Measurements from ENCODE around the gene GLS2. TPM values are rescaled to one million over a fixed set of nuclear protein-coding genes. Genes with fewer than 3 reads are reported as not detected.

GLS2 gene
- total and polyA plus RNA-seq, 4 donors: 28.0 to 53.8 (median 47.9) TPM

- no peak for TF ChIP-seq HNF4G (IDR thresholded peaks at IDR 0.05)
- TF ChIP-seq FOXA1 (IDR thresholded peaks at IDR 0.05): no peak
- TF ChIP-seq RAD21 (IDR thresholded peaks at IDR 0.05): no peak
- no peak for TF ChIP-seq EGR1 (IDR thresholded peaks at IDR 0.05; ENCODE audit: low read depth in 2 of 2)
- TF ChIP-seq JUND (IDR thresholded peaks at IDR 0.05): no peak
- 56% methylated on average over 8 of the region's 8 CpGs for WGBS
- Histone ChIP-seq H3K27ac (ENCODE audit: low read depth in 1 of 2, low read length in 2 of 2) (peak overlapping the region; percentile 5 to 68), H3K4me1 (ENCODE audit: control insufficient read depth in 4 of 4, insufficient read depth in 4 of 4, low read length in 3 of 4) (peaks cover 0 to 3% (median 0%) of the 10 kb centered on the region in 4 donors), H3K9ac (ENCODE audit: low read depth in 1 of 2, low read length in 2 of 2) (peak overlapping the region in 1 of 2 donors; percentile 76), H3K4me3 (ENCODE audit: low read depth in 1 of 3, low read length in 3 of 3) (peak overlapping the region in 1 of 3 donors; percentile 49), H3K36me3 (ENCODE audit: control insufficient read depth in 4 of 4, insufficient read depth in 3 of 4, low read depth in 1 of 4, low read length in 3 of 4) (no peaks in the 10 kb centered on the region), H3K9me3 (ENCODE audit: control insufficient read depth in 4 of 4, low read length in 3 of 4) (no peaks in the 10 kb centered on the region), H3K27me3 (ENCODE audit: control insufficient read depth in 4 of 4, insufficient read depth in 4 of 4, low read length in 3 of 4) (no peaks in the 10 kb centered on the region)
- no peak for DNase-seq (ENCODE audit: low spot score)
Observed at GRCh38 chr12:56521209-56521589, 33.2 kb upstream of the GLS2 start.

DNA sequence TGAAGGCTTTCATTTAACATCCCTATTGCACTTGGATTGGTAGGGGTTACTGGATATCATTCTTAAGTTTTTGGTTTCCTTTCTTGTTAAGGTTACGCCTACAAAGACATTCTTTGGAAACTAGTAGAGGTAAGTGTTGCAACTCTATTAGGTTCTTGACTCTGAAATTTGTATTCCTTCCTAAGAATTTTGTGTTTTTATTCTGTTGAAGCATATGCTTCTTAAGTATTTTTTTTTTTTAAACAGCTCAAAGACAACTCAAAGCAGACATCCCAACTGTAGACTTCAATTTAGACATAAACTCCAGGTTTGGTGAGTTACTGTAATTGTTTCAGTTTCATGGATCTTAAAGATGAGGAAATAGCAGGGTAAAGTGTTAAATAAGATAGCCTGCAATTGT, 32.5 kb upstream of the GLS2 start:
- peak overlapping the region in 1 of 2 donors; percentile 66 for H3K9ac ChIP-seq (ENCODE audit: low read depth in 1 of 2, low read length in 2 of 2)
- no peaks in the 10 kb centered on the region for H3K36me3 ChIP-seq (ENCODE audit: control insufficient read depth in 4 of 4, insufficient read depth in 3 of 4, low read depth in 1 of 4, low read length in 3 of 4)
- WGBS: 74% methylated on average over 1 of the region's 1 CpG
- H3K4me1 ChIP-seq (ENCODE audit: control insufficient read depth in 4 of 4, insufficient read depth in 4 of 4, low read length in 3 of 4): peaks cover 0 to 3% (median 0%) of the 10 kb centered on the region in 4 donors
- H3K27me3 ChIP-seq (ENCODE audit: control insufficient read depth in 4 of 4, insufficient read depth in 4 of 4, low read length in 3 of 4): no peaks in the 10 kb centered on the region
- no peak overlapping the region for H3K4me3 ChIP-seq (ENCODE audit: low read depth in 1 of 3, low read length in 3 of 3)
- no peaks in the 10 kb centered on the region for H3K9me3 ChIP-seq (ENCODE audit: control insufficient read depth in 4 of 4, low read length in 3 of 4)
- H3K27ac ChIP-seq (ENCODE audit: low read depth in 1 of 2, low read length in 2 of 2): peak overlapping the region; percentile 5 to 68
- TF ChIP-seq GABPA (IDR thresholded peaks at IDR 0.05 in 1 of 2, conservative IDR thresholded peaks at IDR 0.05 in 1 of 2) (no peak), FOXA2 (IDR thresholded peaks at IDR 0.05) (no peak), NR2F2 (IDR thresholded peaks at IDR 0.05) (no peak), RAD21 (IDR thresholded peaks at IDR 0.05) (no peak), REST (IDR thresholded peaks at IDR 0.05) (no peak), FOXA1 (IDR thresholded peaks at IDR 0.05) (no peak)
- TF ChIP-seq, protein P1, sequence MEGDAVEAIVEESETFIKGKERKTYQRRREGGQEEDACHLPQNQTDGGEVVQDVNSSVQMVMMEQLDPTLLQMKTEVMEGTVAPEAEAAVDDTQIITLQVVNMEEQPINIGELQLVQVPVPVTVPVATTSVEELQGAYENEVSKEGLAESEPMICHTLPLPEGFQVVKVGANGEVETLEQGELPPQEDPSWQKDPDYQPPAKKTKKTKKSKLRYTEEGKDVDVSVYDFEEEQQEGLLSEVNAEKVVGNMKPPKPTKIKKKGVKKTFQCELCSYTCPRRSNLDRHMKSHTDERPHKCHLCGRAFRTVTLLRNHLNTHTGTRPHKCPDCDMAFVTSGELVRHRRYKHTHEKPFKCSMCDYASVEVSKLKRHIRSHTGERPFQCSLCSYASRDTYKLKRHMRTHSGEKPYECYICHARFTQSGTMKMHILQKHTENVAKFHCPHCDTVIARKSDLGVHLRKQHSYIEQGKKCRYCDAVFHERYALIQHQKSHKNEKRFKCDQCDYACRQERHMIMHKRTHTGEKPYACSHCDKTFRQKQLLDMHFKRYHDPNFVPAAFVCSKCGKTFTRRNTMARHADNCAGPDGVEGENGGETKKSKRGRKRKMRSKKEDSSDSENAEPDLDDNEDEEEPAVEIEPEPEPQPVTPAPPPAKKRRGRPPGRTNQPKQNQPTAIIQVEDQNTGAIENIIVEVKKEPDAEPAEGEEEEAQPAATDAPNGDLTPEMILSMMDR (IDR thresholded peaks at IDR 0.05; ENCODE audit: low read depth, low read length, missing input control): no peak
- TF ChIP-seq, protein P2, sequence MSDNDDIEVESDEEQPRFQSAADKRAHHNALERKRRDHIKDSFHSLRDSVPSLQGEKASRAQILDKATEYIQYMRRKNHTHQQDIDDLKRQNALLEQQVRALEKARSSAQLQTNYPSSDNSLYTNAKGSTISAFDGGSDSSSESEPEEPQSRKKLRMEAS (IDR thresholded peaks at IDR 0.05): no peak
- DNase-seq (ENCODE audit: low spot score): no peak

DNA sequence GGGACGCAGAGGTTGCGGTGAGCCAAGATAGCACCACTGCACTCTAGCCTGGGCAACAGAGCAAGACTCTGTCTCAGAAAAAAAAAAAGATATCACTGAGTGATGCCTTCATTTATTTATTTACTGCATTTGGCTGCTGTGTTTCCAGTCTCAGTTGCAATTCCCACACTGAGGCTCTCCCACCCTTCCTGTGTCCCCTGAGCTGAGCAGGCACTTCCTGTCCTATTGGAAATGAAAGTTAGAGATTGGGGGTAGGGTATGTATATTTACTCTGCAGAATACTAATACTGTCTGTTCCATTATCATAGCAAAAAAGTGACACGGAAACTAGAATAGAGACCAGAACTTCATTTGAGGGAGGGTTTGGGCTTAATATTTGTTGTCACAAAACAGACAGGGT, 32.1 kb upstream of the GLS2 start:
- no peaks in the 10 kb centered on the region for H3K9me3 ChIP-seq (ENCODE audit: control insufficient read depth in 4 of 4, low read length in 3 of 4)
- no peaks in the 10 kb centered on the region for H3K36me3 ChIP-seq (ENCODE audit: control insufficient read depth in 4 of 4, insufficient read depth in 3 of 4, low read depth in 1 of 4, low read length in 3 of 4)
- DNase-seq (ENCODE audit: low spot score): no peak
- TF ChIP-seq RXRA (IDR thresholded peaks at IDR 0.05) (no peak), GABPA (IDR thresholded peaks at IDR 0.05 in 1 of 2, conservative IDR thresholded peaks at IDR 0.05 in 1 of 2) (no peak), REST (IDR thresholded peaks at IDR 0.05) (no peak), SP1 (IDR thresholded peaks at IDR 0.05) (peak; percentile 40), FOXA2 (IDR thresholded peaks at IDR 0.05) (no peak)
- TF ChIP-seq, protein P2 (IDR thresholded peaks at IDR 0.05): no peak
- 74% methylated on average over 3 of the region's 3 CpGs for WGBS
- H3K4me3 ChIP-seq (ENCODE audit: low read depth in 1 of 3, low read length in 3 of 3): no peak overlapping the region
- H3K27ac ChIP-seq (ENCODE audit: low read depth in 1 of 2, low read length in 2 of 2): peak overlapping the region; percentile 5 to 68
- H3K27me3 ChIP-seq (ENCODE audit: control insufficient read depth in 4 of 4, insufficient read depth in 4 of 4, low read length in 3 of 4): no peaks in the 10 kb centered on the region
- no peak overlapping the region for H3K9ac ChIP-seq (ENCODE audit: low read depth in 1 of 2, low read length in 2 of 2)
- peaks cover 0 to 3% (median 0%) of the 10 kb centered on the region in 4 donors for H3K4me1 ChIP-seq (ENCODE audit: control insufficient read depth in 4 of 4, insufficient read depth in 4 of 4, low read length in 3 of 4)

Measured in liver (tissue), 9 donors.